K562 (cell line): Measurements from ENCODE around the gene TF. TPM values are rescaled to one million over a fixed set of nuclear protein-coding genes. Genes with fewer than 3 reads are reported as not detected.
A peak's percentile ranks its signal among the peaks of the same experiment; 100 is the strongest.

ENCODE experiments used
- HDAC2 ChIP-seq: fragments of 450-650 bp; IDR thresholded peaks from 2 replicates; pipeline ENCODE4 v1.6.1; 2016; ENCODE audit warnings: mild to moderate bottlenecking
- HLTF ChIP-seq: fragments of 450-650 bp; IDR thresholded peaks from 2 replicates; pipeline ENCODE4 v1.6.1; 2016
- MAFF ChIP-seq: IDR thresholded peaks from 2 replicates; pipeline ENCODE4 v1.6.1; 2012; ENCODE audit warnings: low read length, improper control_type of control experiment
- MEF2D ChIP-seq: conservative IDR thresholded peaks from 2 replicates; pipeline ENCODE4 v1.6.1; 2016; ENCODE audit warnings: low read depth, missing genetic modification characterization, missing compliant biosample characterization
- MYNN ChIP-seq, 2 experiments: sonication (generic); formaldehyde crosslinking in 1 of 2; IDR thresholded peaks; 2 replicates each; pipeline versions ENCODE4 v1.5.0 to v1.6.1; 2016 to 2020; ENCODE audit warnings: antibody characterized with exemption in 1 of 2, missing genetic modification reagents in 1 of 2
- NELFE ChIP-seq: IDR thresholded peaks from 2 replicates; pipeline ENCODE4 v1.6.1; 2011; ENCODE audit warnings: mild to moderate bottlenecking; ENCODE audit not compliant: insufficient read depth, insufficient read length
- NONO ChIP-seq, 2 experiments: fragments of 200-400 bp in 1 of 2; fragments of 450-650 bp in 1 of 2; formaldehyde crosslinking in 1 of 2; IDR thresholded peaks; 2 replicates each; pipeline ENCODE4 v1.6.1; 2017; ENCODE audit warnings: low read depth in 2 of 2, mild to moderate bottlenecking in 2 of 2, moderate library complexity in 2 of 2, low read length in 1 of 2
- PHB2 ChIP-seq: fragments of 450-650 bp; IDR thresholded peaks from 2 replicates; pipeline ENCODE4 v1.6.1; 2017; ENCODE audit warnings: low read depth
- POLR2A ChIP-seq: fragments of 450-650 bp; conservative IDR thresholded peaks from 2 replicates; pipeline ENCODE4 v1.6.1; 2016
- TARDBP ChIP-seq: fragments of 450-650 bp; IDR thresholded peaks from 2 replicates; pipeline ENCODE4 v1.6.1; 2016
- ZNF12 ChIP-seq: sonication (generic); formaldehyde crosslinking; IDR thresholded peaks from 2 replicates; pipeline ENCODE4 v1.4.0; 2020; ENCODE audit warnings: mild to moderate bottlenecking, missing genetic modification reagents
- ZNF121 ChIP-seq: sonication (generic); formaldehyde crosslinking; conservative IDR thresholded peaks from 2 replicates; pipeline ENCODE4 v1.8.0; 2022; ENCODE audit warnings: missing genetic modification reagents
- ZNF274 ChIP-seq: IDR thresholded peaks from 2 replicates; pipeline ENCODE4 v1.6.1; 2011; ENCODE audit warnings: low read depth, mild to moderate bottlenecking, low read length, moderate library complexity, borderline replicate concordance
- ZNF76 ChIP-seq: fragments of 250-450 bp; sonication (Bioruptor Pico); IDR thresholded peaks from 2 replicates; pipeline ENCODE4 v1.4.0; 2020; ENCODE audit warnings: mild to moderate bottlenecking, moderate library complexity, borderline replicate concordance
- polyA plus RNA-seq, 8 experiments: library from polyadenylated mRNA; depleted of rRNA in 4 of 8; stranded (reverse) in 5 of 8; unstranded in 3 of 8; fragments of >200 nt; fragmentation: Nextera tagmentation in 2 of 8; fragmentation: Illumina TruSeq in 1 of 8; extraction: Ambion mirVana in 2 of 8; extraction: Trizol in 1 of 8; gene quantifications; 2 replicates each; pipeline versions ENCODE4 v1.2.1 to v1.2.3, GENCODE V29; 2011 to 2014; ENCODE audit warnings: inconsistent platforms in 1 of 8, missing spikeins in 1 of 8
- total RNA-seq, 7 experiments: library from RNA; depleted of rRNA in 6 of 7; stranded (reverse); fragments of >200 nt in 6 of 7; fragmentation: Illumina TruSeq in 2 of 7; extraction: Trizol in 2 of 7; gene quantifications; 2 replicates each; pipeline versions ENCODE4 v1.2.1 to v1.2.3, GENCODE V29; 2011 to 2021; ENCODE audit warnings: low replicate concordance in 1 of 7
- TF ChIP-seq, protein P1 (sequence below), 2 experiments: fragments of 250-450 bp in 1 of 2; fragments of 450-650 bp in 1 of 2; sonication (Bioruptor Pico) in 1 of 2; IDR thresholded peaks; 2 replicates each; pipeline versions ENCODE4 v1.6.1 to v1.8.0; 2016 to 2021; ENCODE audit warnings: mild to moderate bottlenecking in 2 of 2, moderate library complexity in 2 of 2, missing compliant biosample characterization in 1 of 2, missing genetic modification characterization in 1 of 2
- TF ChIP-seq, protein P2 (sequence below), 2 experiments: fragments of 450-650 bp; formaldehyde crosslinking in 1 of 2; IDR thresholded peaks; 2 replicates each; pipeline versions ENCODE4 v1.4.0 to v1.6.1; 2014 to 2020; ENCODE audit warnings: mild to moderate bottlenecking in 2 of 2, borderline replicate concordance in 1 of 2, low read depth in 1 of 2
- TF ChIP-seq, protein P3 (sequence below), 2 experiments: fragments of 150-350 bp in 1 of 2; IDR thresholded peaks; 2 replicates each; pipeline ENCODE4 v1.6.1; 2012 to 2016; ENCODE audit warnings: low read depth in 2 of 2, low read length in 2 of 2, mild to moderate bottlenecking in 1 of 2, moderate library complexity in 1 of 2

Gene TF
- total and polyA plus RNA-seq, 9 of the 15 experiments (the other 6 are each of a cell fraction or from before 2014, with no cell fraction given): 0.09 to 9.2 (median 3.1) TPM

DNA sequence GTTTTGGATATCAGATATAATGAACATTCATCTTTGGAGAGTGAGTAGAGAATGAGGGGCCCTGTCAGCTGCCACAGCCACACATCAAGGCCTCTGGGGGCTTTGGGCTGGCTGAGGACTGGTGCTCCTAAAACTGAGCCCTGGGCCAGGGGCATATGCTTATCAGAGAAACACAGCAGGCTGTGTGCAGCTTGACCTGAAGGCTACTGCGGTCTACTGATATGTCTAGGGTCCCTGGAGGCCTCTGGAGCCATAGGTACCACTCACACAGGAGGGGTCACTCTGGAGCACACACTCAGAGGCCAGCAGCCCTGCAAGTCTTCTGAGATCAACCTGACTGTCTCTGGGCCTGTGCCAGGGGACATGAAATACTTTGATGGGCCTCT is 7.6 kb downstream of the TF start (continued):
- TF ChIP-seq MYNN (IDR thresholded peaks at IDR 0.05) (peak; percentile 70; the same call in 1 of the 2 replicates), MYNN (CRISPR knock-in tag; IDR thresholded peaks at IDR 0.05) (no peak), NONO (IDR thresholded peaks at IDR 0.05; ENCODE audit: low read depth in 2 of 2, low read length in 1 of 2) (peak in 1 of 2 experiments; percentile 56; a peak in 1 of 4 replicates), ZNF274 (peak; percentile 43; the same call in 1 of the 2 replicates), TARDBP (0 out of 2 replicates have a peak, but pooled peaks have one; percentile 79), MAFF (no peak), NELFE (no peak), HDAC2 (peak; percentile 66; the same call in 1 of the 2 replicates), POLR2A (no peak), MEF2D (no peak), HLTF (peak; percentile 49; the same call in 1 of the 2 replicates), ZNF76 (CRISPR knock-in tag) (no peak), ZNF12 (CRISPR knock-in tag) (no peak), ZNF121 (no peak), PHB2 (peak; percentile 89)
- TF ChIP-seq, protein P1, sequence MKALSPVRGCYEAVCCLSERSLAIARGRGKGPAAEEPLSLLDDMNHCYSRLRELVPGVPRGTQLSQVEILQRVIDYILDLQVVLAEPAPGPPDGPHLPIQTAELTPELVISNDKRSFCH (CRISPR knock-in tag; IDR thresholded peaks at IDR 0.05): no peak
- TF ChIP-seq, protein P1 (tag; IDR thresholded peaks at IDR 0.05): 0 out of 2 replicates have a peak, but pooled peaks have one; percentile 33
- TF ChIP-seq, protein P2, sequence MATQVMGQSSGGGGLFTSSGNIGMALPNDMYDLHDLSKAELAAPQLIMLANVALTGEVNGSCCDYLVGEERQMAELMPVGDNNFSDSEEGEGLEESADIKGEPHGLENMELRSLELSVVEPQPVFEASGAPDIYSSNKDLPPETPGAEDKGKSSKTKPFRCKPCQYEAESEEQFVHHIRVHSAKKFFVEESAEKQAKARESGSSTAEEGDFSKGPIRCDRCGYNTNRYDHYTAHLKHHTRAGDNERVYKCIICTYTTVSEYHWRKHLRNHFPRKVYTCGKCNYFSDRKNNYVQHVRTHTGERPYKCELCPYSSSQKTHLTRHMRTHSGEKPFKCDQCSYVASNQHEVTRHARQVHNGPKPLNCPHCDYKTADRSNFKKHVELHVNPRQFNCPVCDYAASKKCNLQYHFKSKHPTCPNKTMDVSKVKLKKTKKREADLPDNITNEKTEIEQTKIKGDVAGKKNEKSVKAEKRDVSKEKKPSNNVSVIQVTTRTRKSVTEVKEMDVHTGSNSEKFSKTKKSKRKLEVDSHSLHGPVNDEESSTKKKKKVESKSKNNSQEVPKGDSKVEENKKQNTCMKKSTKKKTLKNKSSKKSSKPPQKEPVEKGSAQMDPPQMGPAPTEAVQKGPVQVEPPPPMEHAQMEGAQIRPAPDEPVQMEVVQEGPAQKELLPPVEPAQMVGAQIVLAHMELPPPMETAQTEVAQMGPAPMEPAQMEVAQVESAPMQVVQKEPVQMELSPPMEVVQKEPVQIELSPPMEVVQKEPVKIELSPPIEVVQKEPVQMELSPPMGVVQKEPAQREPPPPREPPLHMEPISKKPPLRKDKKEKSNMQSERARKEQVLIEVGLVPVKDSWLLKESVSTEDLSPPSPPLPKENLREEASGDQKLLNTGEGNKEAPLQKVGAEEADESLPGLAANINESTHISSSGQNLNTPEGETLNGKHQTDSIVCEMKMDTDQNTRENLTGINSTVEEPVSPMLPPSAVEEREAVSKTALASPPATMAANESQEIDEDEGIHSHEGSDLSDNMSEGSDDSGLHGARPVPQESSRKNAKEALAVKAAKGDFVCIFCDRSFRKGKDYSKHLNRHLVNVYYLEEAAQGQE (IDR thresholded peaks at IDR 0.05; ENCODE audit: borderline replicate concordance): peak; percentile 21; the same call in 1 of the 2 replicates
- TF ChIP-seq, protein P2 (CRISPR knock-in tag; IDR thresholded peaks at IDR 0.05; ENCODE audit: low read depth): no peak
- TF ChIP-seq, protein P3, sequence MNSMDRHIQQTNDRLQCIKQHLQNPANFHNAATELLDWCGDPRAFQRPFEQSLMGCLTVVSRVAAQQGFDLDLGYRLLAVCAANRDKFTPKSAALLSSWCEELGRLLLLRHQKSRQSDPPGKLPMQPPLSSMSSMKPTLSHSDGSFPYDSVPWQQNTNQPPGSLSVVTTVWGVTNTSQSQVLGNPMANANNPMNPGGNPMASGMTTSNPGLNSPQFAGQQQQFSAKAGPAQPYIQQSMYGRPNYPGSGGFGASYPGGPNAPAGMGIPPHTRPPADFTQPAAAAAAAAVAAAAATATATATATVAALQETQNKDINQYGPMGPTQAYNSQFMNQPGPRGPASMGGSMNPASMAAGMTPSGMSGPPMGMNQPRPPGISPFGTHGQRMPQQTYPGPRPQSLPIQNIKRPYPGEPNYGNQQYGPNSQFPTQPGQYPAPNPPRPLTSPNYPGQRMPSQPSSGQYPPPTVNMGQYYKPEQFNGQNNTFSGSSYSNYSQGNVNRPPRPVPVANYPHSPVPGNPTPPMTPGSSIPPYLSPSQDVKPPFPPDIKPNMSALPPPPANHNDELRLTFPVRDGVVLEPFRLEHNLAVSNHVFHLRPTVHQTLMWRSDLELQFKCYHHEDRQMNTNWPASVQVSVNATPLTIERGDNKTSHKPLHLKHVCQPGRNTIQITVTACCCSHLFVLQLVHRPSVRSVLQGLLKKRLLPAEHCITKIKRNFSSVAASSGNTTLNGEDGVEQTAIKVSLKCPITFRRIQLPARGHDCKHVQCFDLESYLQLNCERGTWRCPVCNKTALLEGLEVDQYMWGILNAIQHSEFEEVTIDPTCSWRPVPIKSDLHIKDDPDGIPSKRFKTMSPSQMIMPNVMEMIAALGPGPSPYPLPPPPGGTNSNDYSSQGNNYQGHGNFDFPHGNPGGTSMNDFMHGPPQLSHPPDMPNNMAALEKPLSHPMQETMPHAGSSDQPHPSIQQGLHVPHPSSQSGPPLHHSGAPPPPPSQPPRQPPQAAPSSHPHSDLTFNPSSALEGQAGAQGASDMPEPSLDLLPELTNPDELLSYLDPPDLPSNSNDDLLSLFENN (IDR thresholded peaks at IDR 0.05; ENCODE audit: low read depth in 2 of 2, low read length in 2 of 2): peak in 1 of 2 experiments; percentile 90; a peak in 2 of 4 replicates
